ENCODE results near the gene EHMT1. TPM values are rescaled to one million over a fixed set of nuclear protein-coding genes. Genes with fewer than 3 reads are reported as not detected.

The EHMT1 gene
- total RNA-seq, 1 experiment from 2014 or later: 112 TPM

GRCh38 chr9:137823986-137824771 lies 205.4 kb downstream of the EHMT1 start:
- DNase-seq: no peak
- H3K27me3 ChIP-seq (ENCODE audit: insufficient read depth, low read length): no peaks in the 10 kb centered on the region
- no peaks in the 10 kb centered on the region for H3K4me1 Mint-ChIP-seq
- H4K8ac ChIP-seq (replicated peaks; ENCODE audit: insufficient read length, low read depth, low read length): no peak overlapping the region
- no peaks in the 10 kb centered on the region for H3K4me1 ChIP-seq (ENCODE audit: insufficient read depth, low read length)
- WGBS (ENCODE audit: extremely low coverage, insufficient read length, low lambda C conversion rate): no CpG with 5 or more reads among the region's 10 CpGs
- no peak overlapping the region for H4K5ac ChIP-seq (ENCODE audit: insufficient read length, low read depth, low read length)
- H2BK12ac ChIP-seq (ENCODE audit: insufficient read length, low read depth, low read length): no peak overlapping the region
- no peaks in the 10 kb centered on the region for H3K79me2 ChIP-seq (ENCODE audit: insufficient read depth, low read length)
- H3K27ac Mint-ChIP-seq: no peak overlapping the region
- no peak overlapping the region for H2BK120ac ChIP-seq (ENCODE audit: low read depth, low read length, poor library complexity, severe bottlenecking)
- H3K27ac ChIP-seq (ENCODE audit: insufficient read length, low read depth, low read length): no peak overlapping the region
- H2AFZ ChIP-seq (ENCODE audit: low read length): no peak overlapping the region
- no peaks in the 10 kb centered on the region for H3K9me3 ChIP-seq (ENCODE audit: control insufficient read depth, low read depth, low read length)
- peaks cover 7 to 9% of the 10 kb centered on the region in 2 experiments; a peak in 4 of 5 replicates for H3K9me3 Mint-ChIP-seq
- H2AK5ac ChIP-seq (ENCODE audit: insufficient read length, low read length): no peak overlapping the region
- H3K36me3 Mint-ChIP-seq (ENCODE audit: insufficient read depth in 1 of 3, low read depth in 3 of 3): peaks cover 55 to 75% (median 62%) of the 10 kb centered on the region in 3 experiments
- no peak overlapping the region for H2BK20ac ChIP-seq (ENCODE audit: low read depth, low read length, poor library complexity, severe bottlenecking)
- H3K23ac ChIP-seq (ENCODE audit: insufficient read length, low read depth, low read length): no peak overlapping the region
- peaks cover 3% of the 10 kb centered on the region for H3K23me2 ChIP-seq (ENCODE audit: insufficient read length, low read depth, low read length, poor library complexity, severe bottlenecking)
- no peak overlapping the region for H2BK5ac ChIP-seq (ENCODE audit: insufficient read length, low read length)
- no peak overlapping the region for H3K4me3 Mint-ChIP-seq
- H4K20me1 ChIP-seq (ENCODE audit: control insufficient read depth, insufficient read depth, insufficient read length): no peaks in the 10 kb centered on the region
- H3K56ac ChIP-seq (ENCODE audit: insufficient read length, low read depth, low read length): no peak overlapping the region
- H3K14ac ChIP-seq (ENCODE audit: insufficient read depth, low read length): no peak overlapping the region
- H4K91ac ChIP-seq (ENCODE audit: insufficient read length, low read depth, low read length): no peak overlapping the region
- no peak overlapping the region for H3K18ac ChIP-seq (ENCODE audit: insufficient read length, low read depth, low read length)
- no peak for TF ChIP-seq CTCF (conservative IDR thresholded peaks at IDR 0.05)
- H3K27me3 Mint-ChIP-seq (ENCODE audit: low read depth): no peaks in the 10 kb centered on the region
- H3T11ph ChIP-seq (ENCODE audit: low read length): no peak overlapping the region
- H3K4ac ChIP-seq (ENCODE audit: low read depth, low read length): no peak overlapping the region
- H3K9ac ChIP-seq (ENCODE audit: extremely low read depth, insufficient read length, low read length): no peak overlapping the region
- H3K4me2 ChIP-seq (ENCODE audit: insufficient read depth, insufficient read length, low read length): no peak overlapping the region
- no peak overlapping the region for H2BK15ac ChIP-seq (ENCODE audit: low read depth, low read length)
- peaks cover 4% of the 10 kb centered on the region for H3K79me1 ChIP-seq (ENCODE audit: insufficient read depth, low read depth, low read length, poor library complexity, severe bottlenecking)

Data from H9 (cell line).